Astrocyte (in vitro differentiated cells and primary cell): ENCODE measurements around the gene STT3B.

Source experiments
- EZH2 ChIP-seq: IDR thresholded peaks from 2 replicates; pipeline ENCODE4 v1.6.1; 2012; ENCODE audit warnings: mild to moderate bottlenecking, low read length, inconsistent platforms; ENCODE audit not compliant: insufficient read depth
- TF ChIP-seq, protein P1 (sequence below): IDR thresholded peaks from 2 replicates; pipeline ENCODE4 v1.5.1; 2011; ENCODE audit warnings: low read depth, mild to moderate bottlenecking, inconsistent platforms, low read length, moderate library complexity; ENCODE audit not compliant: insufficient read depth

DNA sequence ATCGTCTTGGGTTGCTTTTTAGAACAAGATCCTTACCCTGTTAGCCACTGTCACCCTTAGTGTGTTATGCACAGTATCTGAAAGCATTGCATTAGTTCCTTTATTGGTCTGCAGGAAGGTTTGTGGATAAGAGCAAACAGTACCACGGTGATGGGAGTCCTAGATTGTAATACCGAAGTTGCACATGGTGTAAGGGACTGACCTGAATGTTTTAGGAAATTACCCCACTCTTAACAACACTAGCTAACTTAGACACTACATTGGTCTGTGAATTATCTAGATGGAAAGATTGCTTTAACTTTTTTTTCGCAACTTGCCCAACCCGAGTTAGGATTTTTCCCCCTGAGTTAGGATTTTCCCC is 1.3 kb downstream of the STT3B start:
- TF ChIP-seq, protein P1, sequence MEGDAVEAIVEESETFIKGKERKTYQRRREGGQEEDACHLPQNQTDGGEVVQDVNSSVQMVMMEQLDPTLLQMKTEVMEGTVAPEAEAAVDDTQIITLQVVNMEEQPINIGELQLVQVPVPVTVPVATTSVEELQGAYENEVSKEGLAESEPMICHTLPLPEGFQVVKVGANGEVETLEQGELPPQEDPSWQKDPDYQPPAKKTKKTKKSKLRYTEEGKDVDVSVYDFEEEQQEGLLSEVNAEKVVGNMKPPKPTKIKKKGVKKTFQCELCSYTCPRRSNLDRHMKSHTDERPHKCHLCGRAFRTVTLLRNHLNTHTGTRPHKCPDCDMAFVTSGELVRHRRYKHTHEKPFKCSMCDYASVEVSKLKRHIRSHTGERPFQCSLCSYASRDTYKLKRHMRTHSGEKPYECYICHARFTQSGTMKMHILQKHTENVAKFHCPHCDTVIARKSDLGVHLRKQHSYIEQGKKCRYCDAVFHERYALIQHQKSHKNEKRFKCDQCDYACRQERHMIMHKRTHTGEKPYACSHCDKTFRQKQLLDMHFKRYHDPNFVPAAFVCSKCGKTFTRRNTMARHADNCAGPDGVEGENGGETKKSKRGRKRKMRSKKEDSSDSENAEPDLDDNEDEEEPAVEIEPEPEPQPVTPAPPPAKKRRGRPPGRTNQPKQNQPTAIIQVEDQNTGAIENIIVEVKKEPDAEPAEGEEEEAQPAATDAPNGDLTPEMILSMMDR: no peak
- TF ChIP-seq EZH2: no peak
